Kidney (tissue), 14 donors: ENCODE measurements around the gene TBCD. TPM values are rescaled to one million over a fixed set of nuclear protein-coding genes. Genes with fewer than 3 reads are reported as not detected.

ENCODE experiments used
- DNase-seq, 5 donors: peaks; one replicate each; pipeline ENCODE4 v3.0.0-alpha.2; 2013 to 2020
- FAIRE-seq: peaks from 2 replicates; lab custom pipeline; 2012; peaks lifted over from hg19 to GRCh38; lab: Jason Lieb, UNC
- H3K27ac ChIP-seq, 2 donors: one replicate each; pipeline ENCODE4 v1.7.0; 2013; ENCODE audit warnings: low read depth in 2 of 2, low read length in 2 of 2, inconsistent platforms in 1 of 2
- H3K27me3 ChIP-seq: one replicate; pipeline ENCODE4 v1.7.1; 2013; ENCODE audit warnings: low read length, inconsistent platforms; ENCODE audit not compliant: control insufficient read depth, insufficient read depth
- H3K36me3 ChIP-seq, 3 donors: one replicate each; pipeline versions ENCODE4 v1.7.0 to v1.7.1; 2013; ENCODE audit warnings: low read length in 3 of 3, control low read depth in 1 of 3, inconsistent platforms in 1 of 3; ENCODE audit not compliant: insufficient read depth in 3 of 3, control insufficient read depth in 2 of 3
- H3K4me1 ChIP-seq, 3 donors: one replicate each; pipeline versions ENCODE4 v1.7.0 to v1.7.1; 2013; ENCODE audit warnings: low read length in 3 of 3, inconsistent platforms in 1 of 3, low read depth in 1 of 3; ENCODE audit not compliant: control insufficient read depth in 2 of 3, insufficient read depth in 2 of 3
- H3K4me3 ChIP-seq, 3 donors: one replicate each; pipeline versions ENCODE4 v1.7.0 to v1.8.1; 2013; ENCODE audit warnings: low read length in 3 of 3, control low read depth in 1 of 3, inconsistent platforms in 1 of 3
- H3K9ac ChIP-seq, 3 donors: one replicate each; pipeline versions ENCODE4 v1.7.0 to v1.7.1; 2013; ENCODE audit warnings: low read length in 3 of 3, control low read depth in 1 of 3, inconsistent platforms in 1 of 3
- H3K9me3 ChIP-seq, 3 donors: one replicate each; pipeline versions ENCODE4 v1.7.0 to v1.7.1; 2013; ENCODE audit warnings: low read length in 3 of 3, control low read depth in 1 of 3, inconsistent platforms in 1 of 3; ENCODE audit not compliant: control insufficient read depth in 2 of 3, insufficient read depth in 1 of 3
- intact Hi-C: fragments of 100-400 bp; cut with DNase I; formaldehyde crosslinking; loops from one replicate; pipeline ENCODE4 v1.11.1; 2022
- polyA plus RNA-seq: library from polyadenylated mRNA; stranded (reverse); fragments of 350-450 nt; fragmentation: Illumina TruSeq; extraction: RNeasy Lipid Tissue Mini Kit (QIAGEN cat#74804); gene quantifications from one replicate; pipeline ENCODE4 v1.2.3, GENCODE V29; 2014; ENCODE audit warnings: low read depth, low replicate concordance; ENCODE audit not compliant: insufficient read depth
- total RNA-seq: library from RNA; stranded (reverse); fragmentation: NEBNext Ultra II Directional; extraction: Animal tissue kit (Norgen Biotek cat#: 25700); gene quantifications from one replicate; pipeline ENCODE4 v1.2.1, GENCODE V29; 2021
- TF ChIP-seq, protein P1 (sequence below): IDR thresholded peaks from 3 replicates; pipeline ENCODE4 v1.5.1; 2012; ENCODE audit warnings: mild to moderate bottlenecking, moderate library complexity, borderline replicate concordance; ENCODE audit not compliant: insufficient read depth; ENCODE audit errors: extremely low read depth
- donor health status: control.
- donor health status: control.
- donor health status: control.
- donor health status: control.
- donor health status: control.
- donor health status: DM: yes; HTN: yes; CAD: no.
- donor health status: Normal renal cell carcinoma (clear cell type).

The TBCD gene
- total and polyA plus RNA-seq, 2 donors from 2014 or later, result 72.8 to 78.7 TPM

DNA sequence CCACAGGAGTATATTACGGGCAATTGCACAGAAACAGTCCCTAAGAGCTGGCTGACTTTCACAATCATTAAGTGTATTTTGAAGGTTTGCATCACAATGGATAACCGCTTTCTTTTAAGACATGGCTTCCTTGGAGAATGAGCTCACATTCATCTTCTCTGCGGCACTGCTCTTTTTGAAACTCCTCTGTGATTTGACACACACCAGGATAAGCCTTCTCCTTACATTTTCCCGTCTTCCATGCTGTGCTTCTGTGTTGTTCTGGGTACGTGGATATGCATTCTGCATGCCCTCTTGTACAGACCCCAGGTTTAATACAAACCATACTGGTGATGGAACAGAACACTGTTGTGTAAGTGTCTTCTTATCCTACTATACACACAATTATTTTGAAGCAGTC is 238.0 kb downstream of the TBCD start:
- Histone ChIP-seq H3K36me3 (no peaks in the 10 kb centered on the region), H3K27me3 (no peaks in the 10 kb centered on the region), H3K4me1 (peaks cover 0 to 4% (median 0%) of the 10 kb centered on the region in 3 donors), H3K4me3 (no peak overlapping the region), H3K9me3 (peaks cover 0 to 9% (median 1%) of the 10 kb centered on the region in 3 donors), H3K27ac (no peak overlapping the region), H3K9ac (no peak overlapping the region)
- DNase-seq, result no peak
- TF ChIP-seq, protein P1, sequence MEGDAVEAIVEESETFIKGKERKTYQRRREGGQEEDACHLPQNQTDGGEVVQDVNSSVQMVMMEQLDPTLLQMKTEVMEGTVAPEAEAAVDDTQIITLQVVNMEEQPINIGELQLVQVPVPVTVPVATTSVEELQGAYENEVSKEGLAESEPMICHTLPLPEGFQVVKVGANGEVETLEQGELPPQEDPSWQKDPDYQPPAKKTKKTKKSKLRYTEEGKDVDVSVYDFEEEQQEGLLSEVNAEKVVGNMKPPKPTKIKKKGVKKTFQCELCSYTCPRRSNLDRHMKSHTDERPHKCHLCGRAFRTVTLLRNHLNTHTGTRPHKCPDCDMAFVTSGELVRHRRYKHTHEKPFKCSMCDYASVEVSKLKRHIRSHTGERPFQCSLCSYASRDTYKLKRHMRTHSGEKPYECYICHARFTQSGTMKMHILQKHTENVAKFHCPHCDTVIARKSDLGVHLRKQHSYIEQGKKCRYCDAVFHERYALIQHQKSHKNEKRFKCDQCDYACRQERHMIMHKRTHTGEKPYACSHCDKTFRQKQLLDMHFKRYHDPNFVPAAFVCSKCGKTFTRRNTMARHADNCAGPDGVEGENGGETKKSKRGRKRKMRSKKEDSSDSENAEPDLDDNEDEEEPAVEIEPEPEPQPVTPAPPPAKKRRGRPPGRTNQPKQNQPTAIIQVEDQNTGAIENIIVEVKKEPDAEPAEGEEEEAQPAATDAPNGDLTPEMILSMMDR, result no peak
- intact Hi-C loops, result no loop called here
- FAIRE-seq, result no peak

GRCh38 chr17:82993005-82993404 is 241.1 kb downstream of the TBCD start:
- no peaks in the 10 kb centered on the region for H3K4me1 ChIP-seq
- no peaks in the 10 kb centered on the region for H3K27me3 ChIP-seq
- no peak for FAIRE-seq
- H3K9me3 ChIP-seq, result peaks cover 0 to 9% (median 0%) of the 10 kb centered on the region in 3 donors
- intact Hi-C loops, result no loop called here
- no peak for DNase-seq
- no peak overlapping the region for H3K9ac ChIP-seq
- TF ChIP-seq, protein P1, result no peak
- H3K4me3 ChIP-seq, result no peak overlapping the region
- H3K27ac ChIP-seq, result no peak overlapping the region
- H3K36me3 ChIP-seq, result no peaks in the 10 kb centered on the region

Other genes with a start within 250 kb of the TBCD start
- gene FOXK2, start 232.3 kb upstream of the TBCD start, total RNA-seq, result 37.9 TPM
- 13.5 TPM for gene FOXK2, start 232.3 kb upstream of the TBCD start, polyA plus RNA-seq
- gene WDR45B, start 103.6 kb upstream of the TBCD start, total RNA-seq, result 65.4 TPM
- 64.7 TPM for gene WDR45B, start 103.6 kb upstream of the TBCD start, polyA plus RNA-seq
- gene RAB40B, start 53.4 kb upstream of the TBCD start, total RNA-seq, result 21.7 TPM
- 36.1 TPM for gene RAB40B, start 53.4 kb upstream of the TBCD start, polyA plus RNA-seq
- 30.6 TPM for gene FN3KRP, start 35.4 kb upstream of the TBCD start, total RNA-seq
- 36.6 TPM for gene FN3KRP, start 35.4 kb upstream of the TBCD start, polyA plus RNA-seq
- gene FN3K, start 16.4 kb upstream of the TBCD start, total RNA-seq, result 33.3 TPM
- gene FN3K, start 16.4 kb upstream of the TBCD start, polyA plus RNA-seq, result 114 TPM
- 0.25 TPM for gene ZNF750, start 88.0 kb downstream of the TBCD start, total RNA-seq
- 0.30 TPM for gene ZNF750, start 88.0 kb downstream of the TBCD start, polyA plus RNA-seq